Superior temporal gyrus (tissue), 1 donor: ENCODE measurements around the gene MRAP.

Source experiments
- DNase-seq: peaks from one replicate; pipeline ENCODE4 v3.0.0-alpha.2; 2016; ENCODE audit errors: extremely low spot score

Gene MRAP

GRCh38 chr21:32349333-32349944 lies 50.8 kb downstream of the MRAP start:
- DNase-seq, result no peak

GRCh38 chr21:32350211-32350980 lies 51.7 kb downstream of the MRAP start:
- DNase-seq, result no peak

GRCh38 chr21:32350981-32351380 lies 52.3 kb downstream of the MRAP start:
- DNase-seq, result no peak

GRCh38 chr21:32351428-32351827 lies 52.8 kb downstream of the MRAP start:
- DNase-seq, result no peak

- no peak for DNase-seq
Observed at GRCh38 chr21:32352526-32352925, 53.9 kb downstream of the MRAP start.

- no peak for DNase-seq
Observed at GRCh38 chr21:32353002-32353711, 54.5 kb downstream of the MRAP start.

- no peak for DNase-seq
Observed at GRCh38 chr21:32356874-32357395, 58.3 kb downstream of the MRAP start.

GRCh38 chr21:32359719-32360260 lies 61.1 kb downstream of the MRAP start:
- DNase-seq, result peak; percentile 40

- no peak for DNase-seq
Observed at GRCh38 chr21:32360401-32360975, 61.8 kb downstream of the MRAP start.
